ENCODE data around the gene DNASE2B. TPM values are rescaled to one million over a fixed set of nuclear protein-coding genes. Genes with fewer than 3 reads are reported as not detected.

DNASE2B gene
- total RNA-seq, 1 experiment from 2014 or later, result not detected

DNA sequence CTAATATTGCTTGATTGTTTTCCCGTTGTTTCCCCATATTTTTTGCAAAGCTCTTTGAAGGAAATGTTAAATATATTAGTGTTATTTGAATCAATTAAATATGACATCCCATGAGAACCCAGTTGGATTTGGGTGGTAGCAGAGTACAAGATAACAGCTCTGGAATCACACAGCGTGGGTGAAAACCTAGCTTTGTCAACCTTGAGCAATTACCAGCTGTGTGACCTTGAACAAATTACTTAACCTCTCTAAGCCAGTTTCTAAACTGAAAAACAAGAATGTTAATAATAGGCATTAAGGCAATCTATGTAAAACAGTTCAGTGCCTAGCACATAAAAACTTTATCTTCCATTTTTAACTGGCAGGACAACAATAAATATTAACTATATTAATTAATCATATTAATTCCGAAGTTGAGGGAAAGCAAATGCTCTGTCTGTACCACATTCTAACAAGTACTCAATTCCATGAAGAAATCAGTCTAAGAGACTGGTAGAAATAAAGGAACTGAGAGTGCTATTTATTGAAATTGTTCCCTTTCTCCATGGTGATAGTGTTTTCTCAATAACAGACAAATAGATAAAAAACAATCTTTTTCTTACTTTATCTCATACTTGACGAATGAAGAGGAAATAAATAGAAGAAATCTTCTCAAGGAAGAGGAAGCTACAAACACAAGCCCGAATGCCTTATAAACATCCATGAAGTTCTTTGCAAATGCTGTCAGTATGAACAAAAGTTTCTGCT lies 27.0 kb downstream of the DNASE2B start:
- Histone ChIP-seq H3K4me2 (no peak overlapping the region), H2AFZ (no peak overlapping the region), H3K27ac (no peak overlapping the region), H3K4me1 (replicated peaks; ENCODE audit: insufficient read depth) (peaks cover 39% of the 10 kb centered on the region), H3K9me3 (ENCODE audit: insufficient read depth, low read depth) (peaks cover 13% of the 10 kb centered on the region; the same call in 1 of the 2 replicates), H3K79me2 (ENCODE audit: low read depth) (no peaks in the 10 kb centered on the region), H3K9me2 (ENCODE audit: insufficient read depth) (no peaks in the 10 kb centered on the region), H3K36me3 (ENCODE audit: low read depth) (no peaks in the 10 kb centered on the region), H4K20me1 (ENCODE audit: insufficient read depth) (no peaks in the 10 kb centered on the region), H3K27me3 (ENCODE audit: insufficient read depth, low read depth) (no peaks in the 10 kb centered on the region), H3F3A (ENCODE audit: insufficient read depth, low read depth) (peaks cover 17% of the 10 kb centered on the region), H3K4me3 (no peak overlapping the region)
- POLR2A ChIA-PET (ENCODE audit: unreplicated experiment), result no interaction called here
- CTCF ChIA-PET, result no interaction called here
- intact Hi-C loops (cut with micrococcal nuclease; ENCODE audit: unreplicated experiment), result loop anchor here (10.0 kb wide), 1 partner anchor 61 kb away; no protein-coding TSS in a partner anchor
- BruUV-seq (replicated peaks), result no TSS peak
- TF ChIP-seq, protein P1, sequence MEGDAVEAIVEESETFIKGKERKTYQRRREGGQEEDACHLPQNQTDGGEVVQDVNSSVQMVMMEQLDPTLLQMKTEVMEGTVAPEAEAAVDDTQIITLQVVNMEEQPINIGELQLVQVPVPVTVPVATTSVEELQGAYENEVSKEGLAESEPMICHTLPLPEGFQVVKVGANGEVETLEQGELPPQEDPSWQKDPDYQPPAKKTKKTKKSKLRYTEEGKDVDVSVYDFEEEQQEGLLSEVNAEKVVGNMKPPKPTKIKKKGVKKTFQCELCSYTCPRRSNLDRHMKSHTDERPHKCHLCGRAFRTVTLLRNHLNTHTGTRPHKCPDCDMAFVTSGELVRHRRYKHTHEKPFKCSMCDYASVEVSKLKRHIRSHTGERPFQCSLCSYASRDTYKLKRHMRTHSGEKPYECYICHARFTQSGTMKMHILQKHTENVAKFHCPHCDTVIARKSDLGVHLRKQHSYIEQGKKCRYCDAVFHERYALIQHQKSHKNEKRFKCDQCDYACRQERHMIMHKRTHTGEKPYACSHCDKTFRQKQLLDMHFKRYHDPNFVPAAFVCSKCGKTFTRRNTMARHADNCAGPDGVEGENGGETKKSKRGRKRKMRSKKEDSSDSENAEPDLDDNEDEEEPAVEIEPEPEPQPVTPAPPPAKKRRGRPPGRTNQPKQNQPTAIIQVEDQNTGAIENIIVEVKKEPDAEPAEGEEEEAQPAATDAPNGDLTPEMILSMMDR (conservative IDR thresholded peaks at IDR 0.05), result no peak
- TF ChIP-seq EZH2 (IDR thresholded peaks at IDR 0.05; ENCODE audit: low read depth), result no peak
- no peak for DNase-seq

GRCh38 chr1:84426376-84426775 lies 28.1 kb downstream of the DNASE2B start:
- intact Hi-C loops (cut with micrococcal nuclease; ENCODE audit: unreplicated experiment), result loop anchor here (10.0 kb wide), 1 partner anchor 62 kb away; no protein-coding TSS in a partner anchor
- Histone ChIP-seq H3K79me2 (ENCODE audit: low read depth) (no peaks in the 10 kb centered on the region), H3K4me3 (no peak overlapping the region), H3F3A (ENCODE audit: insufficient read depth, low read depth) (peaks cover 17% of the 10 kb centered on the region), H3K4me2 (no peak overlapping the region), H3K9me2 (ENCODE audit: insufficient read depth) (no peaks in the 10 kb centered on the region), H4K20me1 (ENCODE audit: insufficient read depth) (no peaks in the 10 kb centered on the region), H2AFZ (no peak overlapping the region), H3K27me3 (ENCODE audit: insufficient read depth, low read depth) (no peaks in the 10 kb centered on the region), H3K36me3 (ENCODE audit: low read depth) (no peaks in the 10 kb centered on the region), H3K4me1 (replicated peaks; ENCODE audit: insufficient read depth) (peaks cover 39% of the 10 kb centered on the region), H3K9me3 (ENCODE audit: insufficient read depth, low read depth) (peaks cover 13% of the 10 kb centered on the region; the same call in 1 of the 2 replicates), H3K27ac (no peak overlapping the region)
- POLR2A ChIA-PET (ENCODE audit: unreplicated experiment), result no interaction called here
- no TSS peak for BruUV-seq (replicated peaks)
- no peak for TF ChIP-seq EZH2 (IDR thresholded peaks at IDR 0.05; ENCODE audit: low read depth)
- TF ChIP-seq, protein P1 (conservative IDR thresholded peaks at IDR 0.05), result no peak
- no peak for DNase-seq
- CTCF ChIA-PET, result no interaction called here

GRCh38 chr1:84427250-84428188 lies 29.2 kb downstream of the DNASE2B start:
- H3K9me3 ChIP-seq (ENCODE audit: insufficient read depth, low read depth), result peaks cover 13% of the 10 kb centered on the region; the same call in 1 of the 2 replicates
- intact Hi-C loops (cut with micrococcal nuclease; ENCODE audit: unreplicated experiment), result loop anchor here (1.0 to 10.0 kb wide), 2 partner anchors 63 to 180 kb away; no protein-coding TSS in a partner anchor
- H3K4me1 ChIP-seq (replicated peaks; ENCODE audit: insufficient read depth), result peaks cover 33% of the 10 kb centered on the region
- H3F3A ChIP-seq (ENCODE audit: insufficient read depth, low read depth), result peaks cover 15% of the 10 kb centered on the region
- no peaks in the 10 kb centered on the region for H3K79me2 ChIP-seq (ENCODE audit: low read depth)
- no peaks in the 10 kb centered on the region for H3K9me2 ChIP-seq (ENCODE audit: insufficient read depth)
- H3K4me3 ChIP-seq, result no peak overlapping the region
- CTCF ChIA-PET, result no interaction called here
- no peaks in the 10 kb centered on the region for H3K27me3 ChIP-seq (ENCODE audit: insufficient read depth, low read depth)
- POLR2A ChIA-PET (ENCODE audit: unreplicated experiment), result interaction anchor here (0.6 to 0.8 kb wide), 2 partner anchors 78 to 79 kb away, joined by 6 to 7 read pairs; partner anchors contain the start of gene GNG5
- H3K36me3 ChIP-seq (ENCODE audit: low read depth), result no peaks in the 10 kb centered on the region
- peak overlapping the region; percentile 24; the same call in 1 of the 2 replicates for H3K27ac ChIP-seq
- H3K4me2 ChIP-seq, result peak overlapping the region; percentile 55
- no peak overlapping the region for H2AFZ ChIP-seq
- peak; percentile 36 to 90 for DNase-seq
- no peak for TF ChIP-seq EZH2 (IDR thresholded peaks at IDR 0.05; ENCODE audit: low read depth)
- TF ChIP-seq, protein P1 (conservative IDR thresholded peaks at IDR 0.05), result no peak
- H4K20me1 ChIP-seq (ENCODE audit: insufficient read depth), result no peaks in the 10 kb centered on the region
- BruUV-seq (replicated peaks), result no TSS peak

Measured in PC-9 (cell line).